Adrenal gland (tissue), 12 donors: ENCODE data around the gene TIGIT. TPM values are rescaled to one million over a fixed set of nuclear protein-coding genes. Genes with fewer than 3 reads are reported as not detected.

Experiments used
- DNase-seq, 7 donors: peaks; one replicate each; pipeline ENCODE4 v3.0.0-alpha.2; 2019 to 2020
- H3K27ac ChIP-seq, 5 donors: fragments of 200-600 bp; sonication (generic) in 4 of 5; 1 replicate in 3 of 5; 2 replicates in 2 of 5; pipeline versions ENCODE4 v1.5.1 to v1.8.0; 2016 to 2020; ENCODE audit warnings: mild to moderate bottlenecking in 1 of 5
- H3K27me3 ChIP-seq: fragments of 200-600 bp; 2 replicates; pipeline ENCODE4 v1.8.0; 2021
- H3K36me3 ChIP-seq, 2 donors: fragments of 200-600 bp; replicated peaks in 1 of 2; 1 replicate in 1 of 2; 2 replicates in 1 of 2; pipeline versions ENCODE4 v1.5.1 to v1.8.0; 2018 to 2022
- H3K4me1 ChIP-seq, 2 donors: fragments of 200-600 bp; replicated peaks in 1 of 2; 1 replicate in 1 of 2; 2 replicates in 1 of 2; pipeline versions ENCODE4 v1.5.1 to v1.8.0; 2018 to 2021
- H3K4me3 ChIP-seq, 4 donors: fragments of 200-600 bp; sonication (generic) in 3 of 4; one replicate each; pipeline ENCODE4 v1.5.1; 2016 to 2018
- H3K9me3 ChIP-seq, 3 donors: fragments of 200-600 bp; sonication (generic) in 1 of 3; replicated peaks in 1 of 3; 1 replicate in 2 of 3; 2 replicates in 1 of 3; pipeline versions ENCODE4 v1.5.1 to v1.8.0; 2016 to 2021
- CTCF ChIP-seq, 6 experiments: fragments of 450-650 bp in 4 of 6; fragments of 200-600 bp in 2 of 6; sonication (generic) in 1 of 6; IDR thresholded peaks; 1 replicate in 5 of 6; 2 replicates in 1 of 6; pipeline versions ENCODE4 v1.5.1 to v1.8.0; 2016 to 2021; ENCODE audit warnings: antibody characterized with exemption in 6 of 6, mild to moderate bottlenecking in 2 of 6, moderate library complexity in 1 of 6
- POLR2A ChIP-seq, 2 donors: fragments of 450-650 bp; IDR thresholded peaks; one replicate each; pipeline ENCODE4 v1.6.1; 2017; ENCODE audit warnings: antibody characterized with exemption in 2 of 2, mild to moderate bottlenecking in 2 of 2, moderate library complexity in 1 of 2
- WGBS, 4 donors: extraction: QIAGEN DNeasy Blood & Tissue Kit in 2 of 4; methylation state at CpG; one replicate each; pipeline versions ENCODE4 v1.1.5 to v1.1.7; 2013 to 2017; 5-methylcytosine and 5-hydroxymethylcytosine counted together
- intact Hi-C, 2 donors: fragments of 100-400 bp; cut with DNase I; formaldehyde crosslinking; loops; one replicate each; pipeline versions ENCODE4 v1.14.1 to v1.15.0; 2022 to 2023
- polyA plus RNA-seq, 3 donors: library from polyadenylated mRNA; stranded (reverse); fragments of 200-250 nt in 2 of 3; fragments of 350-450 nt in 1 of 3; fragmentation: Illumina TruSeq in 1 of 3; extraction: RNeasy Lipid Tissue Mini Kit (QIAGEN cat#74804) in 1 of 3; gene quantifications; one replicate each; pipeline ENCODE4 v1.2.3, GENCODE V29; 2013 to 2014
- total RNA-seq, 9 donors: library from RNA; depleted of rRNA in 4 of 9; stranded (reverse); fragments of >200 nt in 4 of 9; fragments of 120-200 nt in 1 of 9; fragmentation: NEBNext Ultra II Directional in 1 of 9; extraction: Animal tissue kit (Norgen Biotek cat#: 25700) in 1 of 9; gene quantifications; one replicate each; pipeline versions ENCODE4 v1.1.0 to v1.2.4, GENCODE V29; 2013 to 2023
- donor health status: healthy with polysubstance abuse.
- donor health status: Bipolar disorder and iron deficiency.
- donor health status: DM: yes; HTN: yes; CAD: no.
- donor health status: DM: no; HTN: no; CAD: no.
- donor health status: DM: no; HTN: no; CAD: no.
- donor health status: DM: yes; HTN: yes; CAD: no.

TIGIT gene
- total and polyA plus RNA-seq, 12 donors: 0.05 to 0.61 (median 0.24) TPM; not detected in 3

GRCh38 chr3:114328345-114328744 is 34.5 kb downstream of the TIGIT start:
- H3K4me1 ChIP-seq: peaks cover 0 to 11% of the 10 kb centered on the region in 2 donors
- intact Hi-C loops: no loop called here
- no peaks in the 10 kb centered on the region for H3K9me3 ChIP-seq
- no peak for DNase-seq
- H3K4me3 ChIP-seq: no peak overlapping the region
- WGBS, 4 donors: 37 to 46% (median 42%) methylated on average over 3 of the region's 3 CpGs
- TF ChIP-seq POLR2A (IDR thresholded peaks at IDR 0.05) (no peak), CTCF (IDR thresholded peaks at IDR 0.05) (no peak)
- no peaks in the 10 kb centered on the region for H3K27me3 ChIP-seq
- no peak overlapping the region for H3K27ac ChIP-seq
- H3K36me3 ChIP-seq: no peaks in the 10 kb centered on the region

- Histone ChIP-seq H3K36me3 (no peaks in the 10 kb centered on the region), H3K4me1 (peaks cover 0 to 15% of the 10 kb centered on the region in 2 donors), H3K27me3 (no peaks in the 10 kb centered on the region), H3K4me3 (no peak overlapping the region), H3K27ac (no peak overlapping the region), H3K9me3 (no peaks in the 10 kb centered on the region)
- TF ChIP-seq POLR2A (IDR thresholded peaks at IDR 0.05) (no peak), CTCF (IDR thresholded peaks at IDR 0.05) (no peak)
- WGBS, 4 donors: 94 to 100% (median 96%) methylated on average over 2 of the region's 2 CpGs
- no peak for DNase-seq
- intact Hi-C loops: no loop called here
Observed at GRCh38 chr3:114329823-114330222, 36.0 kb downstream of the TIGIT start.

GRCh38 chr3:114331007-114331406 is 37.2 kb downstream of the TIGIT start:
- TF ChIP-seq CTCF (IDR thresholded peaks at IDR 0.05): no peak
- no peak for TF ChIP-seq POLR2A (IDR thresholded peaks at IDR 0.05)
- no peak overlapping the region for H3K4me3 ChIP-seq
- no peak for DNase-seq
- no peaks in the 10 kb centered on the region for H3K36me3 ChIP-seq
- peaks cover 6 to 26% of the 10 kb centered on the region in 2 donors for H3K4me1 ChIP-seq
- no peak overlapping the region for H3K27ac ChIP-seq
- no peaks in the 10 kb centered on the region for H3K27me3 ChIP-seq
- intact Hi-C loops: no loop called here
- 93 to 96% (median 95%) methylated on average over 2 of the region's 2 CpGs for WGBS, 4 donors
- H3K9me3 ChIP-seq: no peaks in the 10 kb centered on the region

GRCh38 chr3:114331710-114332109 is 37.9 kb downstream of the TIGIT start:
- H3K27me3 ChIP-seq: no peaks in the 10 kb centered on the region
- DNase-seq: no peak
- H3K9me3 ChIP-seq: no peaks in the 10 kb centered on the region
- TF ChIP-seq CTCF (IDR thresholded peaks at IDR 0.05) (no peak), POLR2A (IDR thresholded peaks at IDR 0.05) (no peak)
- intact Hi-C loops: no loop called here
- peaks cover 6 to 27% of the 10 kb centered on the region in 2 donors for H3K4me1 ChIP-seq
- no peak overlapping the region for H3K27ac ChIP-seq
- 92 to 98% (median 98%) methylated on average over 3 of the region's 3 CpGs for WGBS, 4 donors
- H3K36me3 ChIP-seq: no peaks in the 10 kb centered on the region
- H3K4me3 ChIP-seq: no peak overlapping the region
